Measurements from ENCODE around the gene RBM42.

Gene RBM42

DNA sequence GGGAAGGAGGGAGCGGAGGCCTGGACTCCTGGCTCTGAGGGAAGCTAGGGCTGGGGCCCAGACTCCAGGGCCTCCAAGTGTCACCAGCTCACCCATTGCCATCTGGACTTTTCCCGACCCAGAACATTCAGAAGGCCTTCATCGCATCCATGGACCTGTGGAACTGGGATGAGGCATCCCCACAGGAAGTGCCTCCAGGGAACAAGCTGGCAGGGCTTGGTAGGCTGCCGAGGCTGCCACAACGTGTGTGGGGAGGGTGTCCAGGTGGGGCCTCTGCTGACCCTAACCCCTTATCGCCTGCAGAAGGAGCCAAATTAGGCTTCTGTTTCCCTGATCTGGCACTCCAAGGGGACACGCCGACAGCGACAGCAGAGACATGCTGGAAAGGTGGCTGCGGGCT is 13.5 kb downstream of the RBM42 start:
- in situ Hi-C loops (cut with HindIII; ENCODE audit: low sequenced_read_pairs), result no loop called here
- no peak overlapping the region for H3K4me3 ChIP-seq (ENCODE audit: low read depth, low read length)
- no peak for DNase-seq (ENCODE audit: low read depth)
- TF ChIP-seq CTCF (IDR thresholded peaks at IDR 0.05; ENCODE audit: low read depth, low read length, missing control alignments), result no peak

DNA sequence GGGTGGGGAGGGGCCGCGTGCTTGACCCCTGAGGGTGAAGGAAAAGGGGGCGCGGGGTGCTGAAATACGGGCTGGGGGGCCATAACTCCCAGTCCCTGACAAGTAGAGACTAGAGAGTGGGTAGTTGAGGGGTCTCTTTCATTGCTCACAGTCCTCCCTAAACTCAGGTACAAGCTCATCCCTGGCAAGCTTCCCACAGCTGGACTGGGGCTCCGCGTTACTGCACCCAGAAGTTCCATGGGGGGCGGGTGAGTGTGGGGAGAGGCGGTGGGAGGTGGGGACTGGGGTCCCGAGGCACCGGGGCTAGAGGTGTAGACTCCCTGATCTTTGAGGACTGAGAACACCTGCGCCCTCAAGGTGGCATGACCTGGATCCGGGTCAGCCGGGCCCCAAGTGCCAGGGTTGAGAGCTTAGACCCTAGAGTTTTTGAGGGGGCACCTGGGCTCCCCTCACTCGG is 14.0 kb downstream of the RBM42 start:
- no peak for TF ChIP-seq CTCF (IDR thresholded peaks at IDR 0.05; ENCODE audit: low read depth, low read length, missing control alignments)
- in situ Hi-C loops (cut with HindIII; ENCODE audit: low sequenced_read_pairs), result no loop called here
- no peak for DNase-seq (ENCODE audit: low read depth)
- H3K4me3 ChIP-seq (ENCODE audit: low read depth, low read length), result peak overlapping the region; percentile 52

GRCh38 chr19:35643255-35644205 is 14.7 kb downstream of the RBM42 start:
- no peak for DNase-seq (ENCODE audit: low read depth)
- no peak for TF ChIP-seq CTCF (IDR thresholded peaks at IDR 0.05; ENCODE audit: low read depth, low read length, missing control alignments)
- peak overlapping the region; percentile 52 for H3K4me3 ChIP-seq (ENCODE audit: low read depth, low read length)
- in situ Hi-C loops (cut with HindIII; ENCODE audit: low sequenced_read_pairs), result no loop called here

GRCh38 chr19:35644206-35644986 is 15.6 kb downstream of the RBM42 start:
- no peak for TF ChIP-seq CTCF (IDR thresholded peaks at IDR 0.05; ENCODE audit: low read depth, low read length, missing control alignments)
- DNase-seq (ENCODE audit: low read depth), result peak; percentile 73
- H3K4me3 ChIP-seq (ENCODE audit: low read depth, low read length), result peak overlapping the region; percentile 52
- in situ Hi-C loops (cut with HindIII; ENCODE audit: low sequenced_read_pairs), result no loop called here

DNA sequence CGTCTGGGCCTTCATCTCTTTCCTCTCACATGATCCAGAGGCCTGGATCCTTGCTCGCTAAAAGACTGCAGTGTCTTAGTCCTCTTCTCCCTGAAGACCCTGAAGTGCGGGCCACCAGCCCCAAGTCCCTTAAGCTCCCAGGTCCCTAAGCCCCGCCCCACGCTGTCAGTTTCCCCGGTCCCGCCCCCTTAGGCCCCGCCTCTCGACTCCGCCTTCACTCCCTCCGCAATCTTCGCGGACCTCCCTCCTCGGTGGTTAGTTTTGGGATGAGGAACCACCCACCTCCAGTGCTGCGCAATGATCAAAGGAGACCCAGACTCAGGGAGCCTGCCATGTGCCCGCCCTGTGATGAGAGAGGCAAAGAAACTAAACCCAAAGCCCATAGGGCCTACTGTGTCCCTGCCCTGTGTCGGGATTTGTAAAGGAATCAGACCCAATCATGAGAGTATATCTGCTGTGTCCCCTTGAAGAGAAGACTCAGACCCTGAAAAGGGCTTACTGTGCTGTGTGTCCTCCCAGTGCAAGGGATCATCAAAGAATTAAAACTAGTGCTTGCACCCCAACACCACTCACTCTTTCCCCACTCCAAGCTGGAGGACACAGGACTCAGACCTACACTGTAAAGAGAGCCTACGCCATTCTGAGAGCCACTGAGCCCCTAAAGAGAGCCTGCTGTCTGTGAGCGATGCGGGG is 16.3 kb downstream of the RBM42 start:
- H3K4me3 ChIP-seq (ENCODE audit: low read depth, low read length), result peak overlapping the region; percentile 52
- DNase-seq (ENCODE audit: low read depth), result no peak
- TF ChIP-seq CTCF (IDR thresholded peaks at IDR 0.05; ENCODE audit: low read depth, low read length, missing control alignments), result no peak
- in situ Hi-C loops (cut with HindIII; ENCODE audit: low sequenced_read_pairs), result no loop called here
